HG03139 (cell line): ENCODE results near the gene GJC2.

Experiments used
- ATAC-seq: cut with Tn5 transposase; IDR thresholded peaks from one replicate; pipeline ENCODE4 v1.9.1; 2021; ENCODE audit not compliant: unreplicated experiment

The GJC2 gene

DNA sequence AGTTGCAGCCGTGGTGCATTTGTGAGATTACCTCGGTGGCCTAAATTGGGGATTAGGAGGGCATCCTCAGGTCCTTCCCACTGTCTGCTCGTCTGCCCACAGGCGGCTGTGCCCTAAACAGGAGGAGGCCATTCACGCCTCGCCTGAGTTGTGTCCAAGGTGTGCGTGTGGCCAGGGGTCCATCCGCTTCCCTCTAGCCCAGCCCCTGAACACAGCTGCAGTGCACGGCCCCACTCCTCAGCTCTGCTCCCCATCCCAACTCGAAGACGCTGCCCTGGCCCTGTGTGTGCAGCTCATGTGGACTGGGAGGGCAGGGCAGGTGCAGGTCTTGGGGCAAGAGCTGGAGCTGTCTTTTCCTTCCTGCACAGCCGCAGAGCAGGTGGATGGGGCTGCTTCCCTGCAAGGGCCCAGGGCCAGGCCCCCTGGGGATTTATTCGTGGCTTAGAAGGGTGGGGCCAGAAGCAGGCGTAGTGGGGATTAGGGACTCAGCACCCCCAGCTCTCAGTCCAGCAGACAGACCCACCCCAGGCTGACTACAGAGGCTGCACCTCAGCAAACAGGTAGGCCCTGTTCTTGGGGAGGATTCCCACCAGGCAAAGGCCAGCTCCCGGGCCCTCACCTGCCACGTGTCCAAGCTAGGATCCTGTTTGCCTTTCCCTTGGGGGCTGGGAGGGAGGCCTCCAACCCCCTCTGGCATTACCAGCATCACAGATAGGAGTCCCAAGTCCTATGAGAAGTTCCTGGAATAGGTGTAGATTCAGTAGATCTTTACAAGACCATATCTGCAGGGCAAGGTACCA, 5.3 kb upstream of the GJC2 start:
- ATAC-seq: no peak

GRCh38 chr1:228144993-228145343, 4.8 kb upstream of the GJC2 start:
- ATAC-seq: no peak

DNA sequence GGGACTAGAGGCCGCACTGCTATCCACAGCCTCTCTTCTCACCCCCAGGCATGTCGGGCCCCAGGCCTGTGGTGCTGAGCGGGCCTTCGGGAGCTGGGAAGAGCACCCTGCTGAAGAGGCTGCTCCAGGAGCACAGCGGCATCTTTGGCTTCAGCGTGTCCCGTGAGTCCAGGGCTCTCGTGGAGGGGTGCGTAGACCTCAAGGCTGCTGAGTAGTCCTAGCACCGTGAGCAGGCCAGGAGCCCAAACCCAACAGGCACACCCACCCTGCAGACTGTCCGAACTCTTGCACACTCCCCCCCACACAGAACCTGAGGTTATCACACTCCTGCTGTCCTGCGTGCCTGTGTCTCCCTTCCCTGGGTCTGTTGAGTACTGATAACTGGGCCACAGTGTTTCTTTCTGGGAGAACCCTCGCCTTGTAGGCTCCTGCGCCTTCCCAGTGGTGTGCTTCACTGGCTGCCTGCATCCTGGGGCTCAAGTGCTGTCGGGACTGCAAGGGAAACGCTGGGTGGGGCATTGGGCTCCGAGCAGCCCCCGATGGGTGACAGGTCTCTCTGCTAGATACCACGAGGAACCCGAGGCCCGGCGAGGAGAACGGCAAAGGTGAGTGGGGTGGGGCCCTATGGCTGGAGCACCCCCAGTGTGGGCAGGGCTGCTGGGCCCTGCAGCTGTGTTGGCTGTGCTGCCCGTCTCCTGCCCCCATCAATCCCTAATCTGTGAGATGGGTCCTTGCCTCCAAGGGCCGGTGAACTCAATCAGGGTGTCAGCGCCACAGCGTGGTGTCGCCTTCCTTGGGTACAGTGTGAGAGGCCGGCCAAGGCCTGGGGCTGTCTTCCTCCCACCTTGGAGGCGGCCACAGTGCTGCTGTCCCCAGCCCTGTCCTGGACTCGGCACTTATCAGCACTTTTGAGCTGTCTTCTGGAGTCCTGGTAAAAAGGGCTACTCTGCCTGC, 4.0 kb upstream of the GJC2 start:
- ATAC-seq: no peak

GRCh38 chr1:228146417-228147150, 3.1 kb upstream of the GJC2 start:
- ATAC-seq: no peak

DNA sequence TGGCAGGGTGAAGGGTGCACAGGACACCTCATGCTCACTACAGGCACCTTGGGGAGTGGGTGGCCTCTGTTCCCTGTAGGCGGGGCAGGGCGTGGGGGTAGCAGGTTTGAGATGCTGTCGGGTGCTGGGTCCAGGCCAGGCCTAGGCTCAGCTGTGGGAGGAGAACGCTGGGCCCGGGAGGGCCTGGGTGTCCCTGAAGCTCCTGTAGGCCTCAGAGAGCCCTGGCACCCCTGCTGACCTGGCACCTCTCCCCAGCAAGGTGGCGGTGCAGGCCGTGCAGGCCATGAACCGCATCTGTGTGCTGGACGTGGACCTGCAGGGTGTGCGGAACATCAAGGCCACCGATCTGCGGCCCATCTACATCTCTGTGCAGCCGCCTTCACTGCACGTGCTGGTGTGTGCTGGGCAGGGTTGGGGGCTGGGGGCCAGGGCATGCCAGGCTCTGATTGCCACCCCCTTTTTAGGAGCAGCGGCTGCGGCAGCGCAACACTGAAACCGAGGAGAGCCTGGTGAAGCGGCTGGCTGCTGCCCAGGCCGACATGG, 2.5 kb upstream of the GJC2 start:
- ATAC-seq: no peak

DNA sequence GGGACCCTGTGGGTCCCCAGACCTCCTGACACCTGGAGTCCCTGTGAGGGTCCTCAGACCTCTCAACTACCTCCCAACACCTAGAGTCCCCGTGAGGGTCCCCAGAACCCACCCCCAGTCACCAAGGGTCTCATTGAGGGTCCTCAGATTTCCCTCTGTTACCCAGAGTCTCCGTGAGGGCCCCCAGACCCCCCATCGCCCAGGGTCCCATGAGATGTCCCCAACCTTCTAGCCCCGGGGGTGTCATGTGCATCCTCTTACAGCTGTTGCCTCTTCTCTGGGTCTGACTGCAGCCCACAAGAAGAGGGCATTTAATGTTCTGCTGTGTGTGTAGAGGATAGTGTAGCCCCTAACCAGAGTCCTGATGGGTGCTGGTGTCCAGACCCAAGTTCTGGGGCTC, 2.0 kb upstream of the GJC2 start:
- no peak for ATAC-seq

GRCh38 chr1:228148196-228148861, 1.4 kb upstream of the GJC2 start:
- no peak for ATAC-seq

- ATAC-seq: no peak
Observed at GRCh38 chr1:228148935-228149405, 760 bp upstream of the GJC2 start.

- ATAC-seq: no peak
Observed at GRCh38 chr1:228150120-228150460, 360 bp downstream of the GJC2 start.

- no peak for ATAC-seq
Observed at GRCh38 chr1:228150461-228151179, 890 bp downstream of the GJC2 start.

DNA sequence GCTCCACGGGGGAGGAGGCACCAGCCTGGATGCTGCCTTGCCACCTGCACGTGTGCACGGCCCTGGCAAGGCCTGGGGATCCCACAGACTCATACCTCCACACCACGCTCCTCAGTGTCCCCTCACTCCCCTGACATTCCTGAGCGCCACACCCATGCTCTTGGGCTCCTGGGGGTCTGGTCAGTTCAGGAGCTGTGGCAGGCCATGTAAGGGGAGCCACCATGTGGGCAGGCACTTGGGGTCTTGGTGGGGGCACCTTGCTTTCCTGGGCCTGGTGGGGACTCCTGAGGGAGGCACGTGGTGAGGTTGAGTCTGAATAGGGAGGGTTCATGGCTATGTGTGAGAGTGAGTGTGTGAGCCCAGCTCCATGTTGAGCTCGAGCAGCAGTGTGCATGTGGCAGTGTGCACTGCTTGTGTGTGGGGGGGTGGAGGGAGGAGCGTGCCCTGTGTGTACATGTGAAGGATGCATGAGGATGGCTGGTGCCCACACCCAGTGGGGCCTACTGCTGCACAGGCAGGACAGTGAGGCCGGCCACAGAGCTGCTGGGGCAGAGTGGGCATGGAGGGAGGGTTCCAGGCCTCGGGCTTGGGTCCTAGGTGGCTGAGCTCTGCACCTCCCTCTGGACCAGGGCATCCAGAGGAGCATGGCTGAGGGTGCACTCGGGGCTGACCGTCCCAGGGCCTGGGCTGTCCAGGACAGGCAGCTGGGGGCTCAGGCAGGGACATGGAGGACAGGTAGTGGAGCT, 1.6 kb downstream of the GJC2 start:
- no peak for ATAC-seq

DNA sequence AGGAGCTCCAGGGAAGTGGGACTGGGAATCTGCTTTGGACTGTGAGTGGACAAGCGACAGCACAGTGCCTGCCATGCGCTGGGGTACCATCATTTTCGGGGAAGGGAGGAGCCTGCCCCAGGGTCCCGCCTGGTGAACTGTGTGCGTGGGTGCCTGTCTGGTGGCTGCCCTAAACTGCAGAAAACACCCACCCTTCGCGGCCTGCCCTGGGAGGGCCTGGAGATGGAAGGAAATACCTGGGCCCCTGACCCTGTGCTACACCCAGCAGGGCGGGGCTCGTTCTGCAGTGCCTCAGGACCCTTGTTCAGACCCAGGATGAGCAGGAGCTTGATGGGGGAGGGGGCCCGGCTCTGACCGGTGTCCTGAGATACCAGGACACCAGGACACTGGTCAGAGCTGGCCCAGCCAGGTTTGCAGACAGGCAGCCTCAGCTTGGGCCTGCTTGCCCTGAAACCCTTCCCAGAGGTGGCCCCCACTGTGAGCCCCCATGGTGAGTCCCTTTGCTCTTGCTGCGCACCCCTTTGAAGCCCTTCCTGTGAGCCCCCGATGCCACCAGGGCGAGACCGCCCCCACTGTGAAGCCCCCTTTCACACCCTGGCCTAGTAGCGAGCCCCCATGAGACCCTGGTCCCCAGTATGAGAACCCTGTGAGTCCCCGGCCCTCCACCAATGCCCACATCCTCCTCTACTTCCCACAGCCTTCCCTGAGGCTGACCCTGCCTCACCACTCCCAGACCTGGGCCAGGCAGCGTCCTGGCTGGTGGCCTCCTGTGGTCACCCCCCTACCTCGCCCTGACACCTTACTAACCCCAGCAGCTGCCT, 2.6 kb downstream of the GJC2 start:
- no peak for ATAC-seq

- ATAC-seq: no peak
Observed at GRCh38 chr1:228152918-228153258, 3.2 kb downstream of the GJC2 start.

DNA sequence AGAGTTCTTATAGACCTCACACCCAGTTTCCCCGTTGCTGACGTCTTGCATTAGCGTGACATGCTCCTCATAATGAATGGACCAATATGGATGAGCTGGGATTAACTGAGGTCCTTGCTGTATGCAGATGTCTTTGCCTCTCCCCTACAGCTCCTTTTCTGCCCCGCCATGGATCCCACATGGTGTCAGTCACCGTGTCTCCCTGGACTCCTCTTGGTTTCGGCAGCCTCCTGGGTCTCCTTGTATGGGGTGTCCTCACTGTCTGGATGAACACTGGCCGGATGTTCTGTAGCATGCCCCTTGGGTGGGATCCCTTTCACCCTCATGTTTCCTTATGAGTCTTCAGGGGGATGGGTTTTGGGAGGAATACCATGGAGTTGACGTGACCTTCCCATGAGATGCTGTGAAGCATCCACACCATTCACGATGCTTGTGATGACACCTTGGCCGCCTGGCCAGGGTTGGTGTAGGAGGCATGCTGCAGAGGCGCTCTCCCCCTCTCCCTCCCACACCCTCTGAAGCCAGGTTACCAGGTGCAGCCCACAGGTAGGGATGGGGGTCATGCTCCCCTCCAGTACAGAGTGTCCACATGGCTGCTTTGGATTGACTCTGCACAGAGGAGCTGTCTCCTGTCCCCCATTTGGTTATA, 4.4 kb downstream of the GJC2 start:
- ATAC-seq: no peak

DNA sequence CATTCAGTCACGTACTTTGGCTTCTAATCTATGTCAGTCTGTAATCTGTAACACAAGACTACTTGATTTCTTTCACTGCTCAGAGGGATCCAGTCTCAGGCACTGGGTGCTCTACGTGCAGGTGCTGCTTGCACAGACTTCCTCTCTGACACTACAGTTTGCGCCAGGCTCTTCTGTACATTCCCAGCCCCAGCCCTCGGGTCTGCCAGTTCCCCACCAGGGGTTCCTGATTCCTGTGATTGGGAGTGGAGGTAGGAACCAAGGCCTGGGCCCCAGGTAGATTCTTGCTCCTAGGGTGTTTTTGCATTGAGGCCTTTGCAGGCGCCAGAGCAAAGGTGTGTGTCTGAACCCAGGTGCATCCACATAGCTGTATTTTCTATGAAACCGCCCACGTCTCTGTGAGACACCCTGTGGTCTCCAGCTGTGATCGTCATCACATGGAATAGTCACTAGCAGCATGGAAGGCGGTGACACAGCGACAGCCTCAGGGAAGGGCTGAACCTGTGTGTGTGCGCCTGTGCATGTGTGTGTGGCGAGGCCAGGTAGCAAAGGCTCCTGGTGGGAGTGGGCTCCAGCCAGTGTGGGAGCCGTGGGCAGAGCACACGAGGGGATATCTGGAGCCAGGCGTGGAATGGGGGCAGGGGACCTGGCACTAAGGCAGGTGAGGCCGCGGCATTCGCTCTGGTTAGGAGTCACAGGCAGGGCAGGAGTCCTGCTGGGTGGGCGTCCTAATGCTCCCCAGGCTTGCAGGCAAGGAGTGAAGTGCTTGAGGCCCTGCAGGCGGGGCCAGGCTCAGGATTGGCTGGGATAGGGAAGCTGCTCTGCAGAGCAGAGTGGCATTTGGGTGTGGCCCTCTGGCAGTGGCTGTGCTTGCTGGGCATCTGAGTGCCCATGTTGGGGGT, 5.2 kb downstream of the GJC2 start:
- no peak for ATAC-seq

- ATAC-seq: no peak
Observed at GRCh38 chr1:228155596-228156514, 6.1 kb downstream of the GJC2 start.
